Fibroblast of lung (primary cell): ENCODE measurements around the gene MTARC1.

Experiments
- EZH2 ChIP-seq: IDR thresholded peaks from 2 replicates; pipeline ENCODE4 v1.5.1; 2012; ENCODE audit warnings: low read length, control low read depth, mild to moderate bottlenecking; ENCODE audit errors: missing control alignments
- TF ChIP-seq, protein P1 (sequence below), 2 donors: IDR thresholded peaks in 1 of 2; conservative IDR thresholded peaks in 1 of 2; 1 replicate in 1 of 2; 2 replicates in 1 of 2; pipeline ENCODE4 v1.5.1; 2011 to 2012; ENCODE audit warnings: low read length in 2 of 2, control low read depth in 1 of 2, inconsistent platforms in 1 of 2, low read depth in 1 of 2, mild to moderate bottlenecking in 1 of 2

GRCh38 chr1:220759147-220759546 lies 27.6 kb upstream of the MTARC1 start:
- TF ChIP-seq, protein P1, sequence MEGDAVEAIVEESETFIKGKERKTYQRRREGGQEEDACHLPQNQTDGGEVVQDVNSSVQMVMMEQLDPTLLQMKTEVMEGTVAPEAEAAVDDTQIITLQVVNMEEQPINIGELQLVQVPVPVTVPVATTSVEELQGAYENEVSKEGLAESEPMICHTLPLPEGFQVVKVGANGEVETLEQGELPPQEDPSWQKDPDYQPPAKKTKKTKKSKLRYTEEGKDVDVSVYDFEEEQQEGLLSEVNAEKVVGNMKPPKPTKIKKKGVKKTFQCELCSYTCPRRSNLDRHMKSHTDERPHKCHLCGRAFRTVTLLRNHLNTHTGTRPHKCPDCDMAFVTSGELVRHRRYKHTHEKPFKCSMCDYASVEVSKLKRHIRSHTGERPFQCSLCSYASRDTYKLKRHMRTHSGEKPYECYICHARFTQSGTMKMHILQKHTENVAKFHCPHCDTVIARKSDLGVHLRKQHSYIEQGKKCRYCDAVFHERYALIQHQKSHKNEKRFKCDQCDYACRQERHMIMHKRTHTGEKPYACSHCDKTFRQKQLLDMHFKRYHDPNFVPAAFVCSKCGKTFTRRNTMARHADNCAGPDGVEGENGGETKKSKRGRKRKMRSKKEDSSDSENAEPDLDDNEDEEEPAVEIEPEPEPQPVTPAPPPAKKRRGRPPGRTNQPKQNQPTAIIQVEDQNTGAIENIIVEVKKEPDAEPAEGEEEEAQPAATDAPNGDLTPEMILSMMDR (conservative IDR thresholded peaks at IDR 0.05 in 1 of 2, IDR thresholded peaks at IDR 0.05 in 1 of 2; ENCODE audit: low read depth in 1 of 2, low read length in 2 of 2): no peak
- TF ChIP-seq EZH2: no peak
